ENCODE data around the gene NDUFC1. TPM values are rescaled to one million over a fixed set of nuclear protein-coding genes. Genes with fewer than 3 reads are reported as not detected.
A peak's percentile ranks its signal among the peaks of the same experiment; 100 is the strongest.

Gene NDUFC1
- total and polyA plus RNA-seq, 9 of the 15 experiments (the other 6 are each of a cell fraction or from before 2014, with no cell fraction given): 58.9 to 378 (median 120) TPM

GRCh38 chr4:139297001-139297410 is 5.3 kb downstream of the NDUFC1 start (continued):
- TF ChIP-seq FOS (IDR thresholded peaks at IDR 0.05; ENCODE audit: extremely low read depth, insufficient read length): no peak
- no peak for TF ChIP-seq BRF2 (IDR thresholded peaks at IDR 0.05; ENCODE audit: borderline replicate concordance, insufficient read depth, insufficient read length)
- TF ChIP-seq ZNF24 (IDR thresholded peaks at IDR 0.05): no peak
- TF ChIP-seq TFAM (CRISPR knock-in tag; conservative IDR thresholded peaks at IDR 0.05): no peak
- no peak for TF ChIP-seq ETS2 (tag; IDR thresholded peaks at IDR 0.05; ENCODE audit: borderline replicate concordance, poor library complexity, severe bottlenecking)
- no peak for TF ChIP-seq ZNF146 (CRISPR knock-in tag; IDR thresholded peaks at IDR 0.05; ENCODE audit: unreplicated experiment)
- TF ChIP-seq NR4A1 (CRISPR knock-in tag; IDR thresholded peaks at IDR 0.05): no peak
- TF ChIP-seq NR4A1 (tag; IDR thresholded peaks at IDR 0.05): no peak
- no peak for TF ChIP-seq POLR2AphosphoS5 (IDR thresholded peaks at IDR 0.05; ENCODE audit: control insufficient read depth, insufficient read depth, low read depth, low read length)
- TF ChIP-seq HNRNPLL (IDR thresholded peaks at IDR 0.05; ENCODE audit: low read depth, low read length, poor library complexity, severe bottlenecking): no peak
- TF ChIP-seq ZNF436 (CRISPR knock-in tag; IDR thresholded peaks at IDR 0.05): no peak
- TF ChIP-seq RCOR1 (IDR thresholded peaks at IDR 0.05; ENCODE audit: borderline replicate concordance in 1 of 2, low read depth in 2 of 2, low read length in 2 of 2): peak in 1 of 2 experiments; percentile 30; a peak in 1 of 4 replicates
- TF ChIP-seq PPARD (CRISPR knock-in tag; IDR thresholded peaks at IDR 0.05): no peak
- no peak for TF ChIP-seq ZBTB7A (IDR thresholded peaks at IDR 0.05; ENCODE audit: borderline replicate concordance, control insufficient read depth, low read depth, low read length)
- no peak for TF ChIP-seq ZNF12 (CRISPR knock-in tag; IDR thresholded peaks at IDR 0.05)
- 0 out of 2 replicates have a peak, but pooled peaks have one; percentile 55 for TF ChIP-seq EHMT2 (IDR thresholded peaks at IDR 0.05)
- TF ChIP-seq L3MBTL2 (IDR thresholded peaks at IDR 0.05): no peak
- TF ChIP-seq ZNF561 (CRISPR knock-in tag; conservative IDR thresholded peaks at IDR 0.05): no peak
- no peak for TF ChIP-seq RHOXF2B (CRISPR knock-in tag; conservative IDR thresholded peaks at IDR 0.05)
- TF ChIP-seq RFX1 (IDR thresholded peaks at IDR 0.05): no peak
- no peak for TF ChIP-seq RBM39 (optimal IDR thresholded peaks at IDR 0.05; ENCODE audit: low read depth, low read length)
- no peak for TF ChIP-seq ARID2 (IDR thresholded peaks at IDR 0.05)
- TF ChIP-seq NKRF (IDR thresholded peaks at IDR 0.05; ENCODE audit: borderline replicate concordance): no peak
- peak; percentile 84 for TF ChIP-seq MAFF (IDR thresholded peaks at IDR 0.05; ENCODE audit: low read length)
- TF ChIP-seq NRF1 (conservative IDR thresholded peaks at IDR 0.05 in 1 of 2, IDR thresholded peaks at IDR 0.05 in 1 of 2): no peak
- no peak for TF ChIP-seq SPI1 (IDR thresholded peaks at IDR 0.05; ENCODE audit: borderline replicate concordance, low read depth, low read length)
- TF ChIP-seq FOXJ2 (tag; IDR thresholded peaks at IDR 0.05): no peak
- no peak for TF ChIP-seq IRF9 (tag; IDR thresholded peaks at IDR 0.05)
- TF ChIP-seq GTF2F1 (IDR thresholded peaks at IDR 0.05; ENCODE audit: low read depth, low read length): no peak

Data from K562 (cell line).